GM12878 (cell line): ENCODE measurements around the gene PLD4. TPM values are rescaled to one million over a fixed set of nuclear protein-coding genes. Genes with fewer than 3 reads are reported as not detected.

Experiments used
- ATAC-seq: fragments of 200-7000 bp; cut with Tn5 transposase; 3 replicates; pipeline ENCODE4 v1.9.1; 2020; ENCODE audit warnings: mild to moderate bottlenecking, moderate library complexity
- BruUV-seq: library from RNA; stranded (reverse); fragments of 400-500 nt; replicated peaks from 2 replicates; lab custom pipeline; 2021; lab: Mats Ljungman, UMichigan
- CTCF ChIA-PET: fragments of 300-600 bp; sonication (Branson Sonifier 250); formaldehyde crosslinking; extraction: SDS; loops from one replicate; lab custom pipeline; 2021; ENCODE audit warnings: inconsistent platforms; lab: Yijun Ruan, JAX
- POLR2A ChIA-PET: fragments of 350-600 bp; formaldehyde crosslinking; extraction: SDS; loops from one replicate; lab custom pipeline; 2021; ENCODE audit warnings: inconsistent platforms; lab: Charles Lee
- RAD21 ChIA-PET: fragments of 300-600 bp; sonication (Branson Sonifier 250); formaldehyde crosslinking; loops from one replicate; lab custom pipeline; 2023; ENCODE audit warnings: antibody characterized with exemption; ENCODE audit not compliant: unreplicated experiment; lab: Charles Lee
- SMC1A ChIA-PET: fragments of 300-600 bp; sonication (Branson Sonifier 250); formaldehyde crosslinking; loops from one replicate; lab custom pipeline; 2023; ENCODE audit not compliant: unreplicated experiment, uncharacterized antibody; lab: Charles Lee
- DNase-seq: peaks from one replicate; pipeline ENCODE4 v3.0.0-alpha.2; 2011; ENCODE audit warnings: low read depth, low spot score
- FAIRE-seq: peaks from 3 replicates; lab custom pipeline; 2011; peaks lifted over from hg19 to GRCh38; lab: Jason Lieb, UNC
- H2AFZ ChIP-seq: 2 replicates; pipeline ENCODE4 v1.6.0; 2011; ENCODE audit warnings: low read depth, low read length, control low read depth; ENCODE audit not compliant: control insufficient read depth
- H3K27ac ChIP-seq: 2 replicates; pipeline ENCODE4 v1.5.1; 2011; ENCODE audit warnings: control low read depth; ENCODE audit not compliant: control insufficient read depth, insufficient read depth
- H3K27me3 ChIP-seq, 2 experiments: replicated peaks in 1 of 2; 2 replicates each; pipeline versions ENCODE4 v1.6.0 to v1.6.1; 2011; ENCODE audit warnings: low read length in 1 of 2; ENCODE audit not compliant: control insufficient read depth in 2 of 2, insufficient read depth in 2 of 2
- H3K36me3 ChIP-seq, 2 experiments: 2 replicates each; pipeline ENCODE4 v1.5.1; 2011; ENCODE audit warnings: low read length in 1 of 2; ENCODE audit not compliant: control insufficient read depth in 2 of 2, insufficient read depth in 2 of 2
- H3K4me1 ChIP-seq: 2 replicates; pipeline ENCODE4 v1.6.1; 2011; ENCODE audit warnings: mild to moderate bottlenecking, low read length, moderate library complexity, mixed read lengths; ENCODE audit not compliant: control insufficient read depth, insufficient read depth
- H3K4me2 ChIP-seq: 2 replicates; pipeline ENCODE4 v1.6.0; 2011; ENCODE audit warnings: control low read depth; ENCODE audit not compliant: control insufficient read depth, insufficient read depth
- H3K4me3 ChIP-seq: fragments of 200-600 bp; sonication (generic); 2 replicates; pipeline ENCODE4 v1.5.1; 2016
- H3K79me2 ChIP-seq: 2 replicates; pipeline ENCODE4 v1.6.0; 2011; ENCODE audit warnings: low read length; ENCODE audit not compliant: control insufficient read depth, insufficient read depth
- H3K9ac ChIP-seq: 2 replicates; pipeline ENCODE4 v1.8.0; 2011; ENCODE audit warnings: low read length, control low read depth, mixed read lengths; ENCODE audit not compliant: control insufficient read depth, insufficient read depth
- H3K9me3 ChIP-seq: replicated peaks from 3 replicates; pipeline ENCODE4 v1.5.1; 2011; ENCODE audit warnings: mild to moderate bottlenecking, low read length; ENCODE audit not compliant: control insufficient read depth, insufficient read depth
- H4K20me1 ChIP-seq: 2 replicates; pipeline ENCODE4 v1.6.0; 2011; ENCODE audit not compliant: control insufficient read depth, insufficient read depth
- ATF7 ChIP-seq: fragments of 450-650 bp; IDR thresholded peaks from 2 replicates; pipeline ENCODE4 v1.6.1; 2016; ENCODE audit warnings: low read depth, mild to moderate bottlenecking
- EGR1 ChIP-seq, 2 experiments: IDR thresholded peaks; 1 replicate in 1 of 2; 2 replicates in 1 of 2; pipeline ENCODE4 v1.6.1; 2011 to 2012; ENCODE audit warnings: low read depth in 2 of 2, low read length in 2 of 2, borderline replicate concordance in 1 of 2, mild to moderate bottlenecking in 1 of 2, moderate library complexity in 1 of 2
- FOXK2 ChIP-seq: fragments of 450-650 bp; IDR thresholded peaks from 2 replicates; pipeline ENCODE4 v1.6.1; 2017; ENCODE audit warnings: mild to moderate bottlenecking, moderate library complexity
- RELA ChIP-seq: fragments of 450-650 bp; IDR thresholded peaks from 2 replicates; pipeline ENCODE4 v1.8.0; 2014; ENCODE audit warnings: borderline replicate concordance; ENCODE audit not compliant: partially characterized antibody
- SMARCA5 ChIP-seq: fragments of 450-650 bp; IDR thresholded peaks from 2 replicates; pipeline ENCODE4 v1.6.1; 2017; ENCODE audit warnings: mild to moderate bottlenecking
- SMC3 ChIP-seq: IDR thresholded peaks from 2 replicates; pipeline ENCODE4 v1.6.1; 2011; ENCODE audit warnings: low read length, improper control_type of control experiment, borderline replicate concordance
- TAF1 ChIP-seq: IDR thresholded peaks from 2 replicates; pipeline ENCODE4 v1.6.1; 2011; ENCODE audit warnings: mild to moderate bottlenecking, low read depth, low read length, borderline replicate concordance
- ZSCAN29 ChIP-seq: fragments of 450-650 bp; IDR thresholded peaks from 2 replicates; pipeline ENCODE4 v1.6.1; 2017; ENCODE audit warnings: mild to moderate bottlenecking, moderate library complexity
- WGBS: methylation state at CpG from one replicate; pipeline ENCODE4 v1.1.6; 2016; ENCODE audit warnings: low lambda C conversion rate; ENCODE audit not compliant: insufficient replicate concordance, insufficient coverage; ENCODE audit errors: missing lambda C conversion rate; 5-methylcytosine and 5-hydroxymethylcytosine counted together
- in situ Hi-C: fragments of 300-500 bp; cut with MboI; formaldehyde crosslinking; loops from 9 replicates; pipeline ENCODE4 v1.14.3; 2018; ENCODE audit warnings: mixed read lengths
- intact Hi-C: fragments of 100-400 bp; cut with micrococcal nuclease; formaldehyde crosslinking; loops from one replicate; pipeline ENCODE4 v1.14.2; 2022; ENCODE audit not compliant: unreplicated experiment
- polyA plus RNA-seq, 11 experiments: library from polyadenylated mRNA; depleted of rRNA in 4 of 11; unstranded in 6 of 11; stranded (reverse) in 5 of 11; fragments of >200 nt; fragmentation: Nextera tagmentation in 4 of 11; fragmentation: Illumina TruSeq in 1 of 11; extraction: Ambion mirVana in 4 of 11; extraction: Trizol in 1 of 11; gene quantifications; 1 replicate in 1 of 11; 2 replicates in 10 of 11; pipeline versions ENCODE4 v1.2.1 to v1.2.3, GENCODE V29; 2011 to 2016; ENCODE audit warnings: inconsistent platforms in 2 of 11, missing spikeins in 2 of 11, low read depth in 1 of 11
- total RNA-seq, 4 experiments: library from RNA; depleted of rRNA in 3 of 4; stranded (reverse); fragments of >200 nt in 3 of 4; fragmentation: Illumina TruSeq in 1 of 4; extraction: Trizol in 1 of 4; gene quantifications; 2 replicates each; pipeline versions ENCODE4 v1.2.1 to v1.2.3, GENCODE V29; 2013 to 2021
- TF ChIP-seq, protein P1 (sequence below): IDR thresholded peaks from 2 replicates; pipeline ENCODE4 v1.6.1; 2012; ENCODE audit warnings: low read depth, low read length, improper control_type of control experiment
- TF ChIP-seq, protein P2 (sequence below): IDR thresholded peaks from 2 replicates; pipeline ENCODE4 v1.6.1; 2012; ENCODE audit warnings: mild to moderate bottlenecking, low read depth, low read length

Gene PLD4
- total and polyA plus RNA-seq, 10 of the 15 experiments (the other 5 are each of a cell fraction or from before 2014, with no cell fraction given) = 0.20 to 57.7 (median 9.9) TPM

- Histone ChIP-seq H3K27ac (no peak overlapping the region; the same call in 1 of the 2 replicates), H3K9ac (no peak overlapping the region), H3K4me3 (no peak overlapping the region), H3K4me2 (no peak overlapping the region), H3K27me3 (peaks cover 0 to 2% of the 10 kb centered on the region in 2 experiments; a peak in 2 of 4 replicates), H4K20me1 (no peaks in the 10 kb centered on the region), H2AFZ (no peak overlapping the region), H3K4me1 (peaks cover 48% of the 10 kb centered on the region), H3K9me3 (peaks cover 6% of the 10 kb centered on the region; the same call in 2 of the 3 replicates), H3K36me3 (no peaks in the 10 kb centered on the region), H3K79me2 (0 out of 2 replicates have a peak, but pooled peaks cover 2% of the 10 kb centered on the region)
- TF ChIP-seq FOXK2 (no peak), TAF1 (no peak), SMC3 (no peak), SMARCA5 (no peak)
- intact Hi-C loops (no loop called here), in situ Hi-C loops (no loop called here)
- DNase-seq = no peak
- no peak for ATAC-seq
- no peak for FAIRE-seq
- POLR2A ChIA-PET = no interaction called here
- 84% methylated on average over 4 of the region's 4 CpGs for WGBS
- CTCF ChIA-PET = interaction anchor here (0.9 to 1.7 kb wide), 5 partner anchors 10 to 51 kb away, joined by 3 to 6 read pairs (median 4); no protein-coding TSS in a partner anchor
- SMC1A ChIA-PET = no interaction called here
- RAD21 ChIA-PET = no interaction called here
- no TSS peak for BruUV-seq
Observed at GRCh38 chr14:104923640-104924420, 849 bp upstream of the PLD4 start.

- ATAC-seq (no peak), FAIRE-seq (no peak), DNase-seq (no peak)
- SMC1A ChIA-PET = interaction anchor here (1.1 kb wide), 1 partner anchor 29 kb away, joined by 3 read pairs; no protein-coding TSS in a partner anchor
- 48% methylated on average over 8 of the region's 10 CpGs for WGBS
- RAD21 ChIA-PET = no interaction called here
- intact Hi-C loops = no loop called here
- CTCF ChIA-PET = interaction anchor here (1.1 to 1.7 kb wide), 6 partner anchors 8 to 121 kb away, joined by 3 to 6 read pairs (median 4); no protein-coding TSS in a partner anchor
- POLR2A ChIA-PET = no interaction called here
- peak overlapping the region; percentile 95 for H3K4me2 ChIP-seq
- peaks cover 48% of the 10 kb centered on the region for H3K4me1 ChIP-seq
- H3K9ac ChIP-seq = peak overlapping the region; percentile 40; the same call in 1 of the 2 replicates
- peaks cover 6% of the 10 kb centered on the region; the same call in 2 of the 3 replicates for H3K9me3 ChIP-seq
- BruUV-seq = no TSS peak
- no peaks in the 10 kb centered on the region; the same call in 1 of the 2 replicates for H4K20me1 ChIP-seq
- peaks cover 0 to 2% of the 10 kb centered on the region in 2 experiments; a peak in 2 of 4 replicates for H3K27me3 ChIP-seq
- in situ Hi-C loops = no loop called here
- H3K4me3 ChIP-seq = peak overlapping the region; percentile 67; the same call in 1 of the 2 replicates
- no peaks in the 10 kb centered on the region for H3K36me3 ChIP-seq
- 0 out of 2 replicates have a peak, but pooled peaks cover 2% of the 10 kb centered on the region for H3K79me2 ChIP-seq
- H3K27ac ChIP-seq = peak overlapping the region; percentile 78
- H2AFZ ChIP-seq = no peak overlapping the region
- TF ChIP-seq, protein P1, sequence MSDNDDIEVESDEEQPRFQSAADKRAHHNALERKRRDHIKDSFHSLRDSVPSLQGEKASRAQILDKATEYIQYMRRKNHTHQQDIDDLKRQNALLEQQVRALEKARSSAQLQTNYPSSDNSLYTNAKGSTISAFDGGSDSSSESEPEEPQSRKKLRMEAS = no peak
- TF ChIP-seq RELA (no peak), ATF7 (no peak), ZSCAN29 (no peak), EGR1 (IDR thresholded peaks at IDR 0.05; ENCODE audit: borderline replicate concordance in 1 of 2, low read depth in 2 of 2, low read length in 2 of 2) (no peak)
- TF ChIP-seq, protein P2, sequence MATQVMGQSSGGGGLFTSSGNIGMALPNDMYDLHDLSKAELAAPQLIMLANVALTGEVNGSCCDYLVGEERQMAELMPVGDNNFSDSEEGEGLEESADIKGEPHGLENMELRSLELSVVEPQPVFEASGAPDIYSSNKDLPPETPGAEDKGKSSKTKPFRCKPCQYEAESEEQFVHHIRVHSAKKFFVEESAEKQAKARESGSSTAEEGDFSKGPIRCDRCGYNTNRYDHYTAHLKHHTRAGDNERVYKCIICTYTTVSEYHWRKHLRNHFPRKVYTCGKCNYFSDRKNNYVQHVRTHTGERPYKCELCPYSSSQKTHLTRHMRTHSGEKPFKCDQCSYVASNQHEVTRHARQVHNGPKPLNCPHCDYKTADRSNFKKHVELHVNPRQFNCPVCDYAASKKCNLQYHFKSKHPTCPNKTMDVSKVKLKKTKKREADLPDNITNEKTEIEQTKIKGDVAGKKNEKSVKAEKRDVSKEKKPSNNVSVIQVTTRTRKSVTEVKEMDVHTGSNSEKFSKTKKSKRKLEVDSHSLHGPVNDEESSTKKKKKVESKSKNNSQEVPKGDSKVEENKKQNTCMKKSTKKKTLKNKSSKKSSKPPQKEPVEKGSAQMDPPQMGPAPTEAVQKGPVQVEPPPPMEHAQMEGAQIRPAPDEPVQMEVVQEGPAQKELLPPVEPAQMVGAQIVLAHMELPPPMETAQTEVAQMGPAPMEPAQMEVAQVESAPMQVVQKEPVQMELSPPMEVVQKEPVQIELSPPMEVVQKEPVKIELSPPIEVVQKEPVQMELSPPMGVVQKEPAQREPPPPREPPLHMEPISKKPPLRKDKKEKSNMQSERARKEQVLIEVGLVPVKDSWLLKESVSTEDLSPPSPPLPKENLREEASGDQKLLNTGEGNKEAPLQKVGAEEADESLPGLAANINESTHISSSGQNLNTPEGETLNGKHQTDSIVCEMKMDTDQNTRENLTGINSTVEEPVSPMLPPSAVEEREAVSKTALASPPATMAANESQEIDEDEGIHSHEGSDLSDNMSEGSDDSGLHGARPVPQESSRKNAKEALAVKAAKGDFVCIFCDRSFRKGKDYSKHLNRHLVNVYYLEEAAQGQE = no peak
Observed at GRCh38 chr14:104925214-104925854, 655 bp downstream of the PLD4 start.
